Kidney (tissue), 14 donors: ENCODE data around the gene NBL1. TPM values are rescaled to one million over a fixed set of nuclear protein-coding genes. Genes with fewer than 3 reads are reported as not detected.
A peak's percentile ranks its signal among the peaks of the same experiment; 100 is the strongest.

ENCODE experiments used
- DNase-seq, 5 donors: peaks; one replicate each; pipeline ENCODE4 v3.0.0-alpha.2; 2013 to 2020
- FAIRE-seq: peaks from 2 replicates; lab custom pipeline; 2012; peaks lifted over from hg19 to GRCh38; lab: Jason Lieb, UNC
- H3K27ac ChIP-seq, 2 donors: one replicate each; pipeline ENCODE4 v1.7.0; 2013; ENCODE audit warnings: low read depth in 2 of 2, low read length in 2 of 2, inconsistent platforms in 1 of 2
- H3K27me3 ChIP-seq: one replicate; pipeline ENCODE4 v1.7.1; 2013; ENCODE audit warnings: low read length, inconsistent platforms; ENCODE audit not compliant: control insufficient read depth, insufficient read depth
- H3K36me3 ChIP-seq, 3 donors: one replicate each; pipeline versions ENCODE4 v1.7.0 to v1.7.1; 2013; ENCODE audit warnings: low read length in 3 of 3, control low read depth in 1 of 3, inconsistent platforms in 1 of 3; ENCODE audit not compliant: insufficient read depth in 3 of 3, control insufficient read depth in 2 of 3
- H3K4me1 ChIP-seq, 3 donors: one replicate each; pipeline versions ENCODE4 v1.7.0 to v1.7.1; 2013; ENCODE audit warnings: low read length in 3 of 3, inconsistent platforms in 1 of 3, low read depth in 1 of 3; ENCODE audit not compliant: control insufficient read depth in 2 of 3, insufficient read depth in 2 of 3
- H3K4me3 ChIP-seq, 3 donors: one replicate each; pipeline versions ENCODE4 v1.7.0 to v1.8.1; 2013; ENCODE audit warnings: low read length in 3 of 3, control low read depth in 1 of 3, inconsistent platforms in 1 of 3
- H3K9ac ChIP-seq, 3 donors: one replicate each; pipeline versions ENCODE4 v1.7.0 to v1.7.1; 2013; ENCODE audit warnings: low read length in 3 of 3, control low read depth in 1 of 3, inconsistent platforms in 1 of 3
- H3K9me3 ChIP-seq, 3 donors: one replicate each; pipeline versions ENCODE4 v1.7.0 to v1.7.1; 2013; ENCODE audit warnings: low read length in 3 of 3, control low read depth in 1 of 3, inconsistent platforms in 1 of 3; ENCODE audit not compliant: control insufficient read depth in 2 of 3, insufficient read depth in 1 of 3
- CTCF ChIP-seq: IDR thresholded peaks from 3 replicates; pipeline ENCODE4 v1.5.1; 2012; ENCODE audit warnings: mild to moderate bottlenecking, moderate library complexity, borderline replicate concordance; ENCODE audit not compliant: insufficient read depth; ENCODE audit errors: extremely low read depth
- intact Hi-C: fragments of 100-400 bp; cut with DNase I; formaldehyde crosslinking; loops from one replicate; pipeline ENCODE4 v1.11.1; 2022
- polyA plus RNA-seq: library from polyadenylated mRNA; stranded (reverse); fragments of 350-450 nt; fragmentation: Illumina TruSeq; extraction: RNeasy Lipid Tissue Mini Kit (QIAGEN cat#74804); gene quantifications from one replicate; pipeline ENCODE4 v1.2.3, GENCODE V29; 2014; ENCODE audit warnings: low read depth, low replicate concordance; ENCODE audit not compliant: insufficient read depth
- total RNA-seq: library from RNA; stranded (reverse); fragmentation: NEBNext Ultra II Directional; extraction: Animal tissue kit (Norgen Biotek cat#: 25700); gene quantifications from one replicate; pipeline ENCODE4 v1.2.1, GENCODE V29; 2021
- donor health status: control.
- donor health status: control.
- donor health status: control.
- donor health status: control.
- donor health status: control.
- donor health status: DM: yes; HTN: yes; CAD: no.
- donor health status: Normal renal cell carcinoma (clear cell type).

Gene NBL1
- total and polyA plus RNA-seq, 2 donors from 2014 or later, result 47.4 to 141 TPM

- Histone ChIP-seq H3K27me3 (no peaks in the 10 kb centered on the region), H3K4me1 (no peaks in the 10 kb centered on the region), H3K4me3 (no peak overlapping the region), H3K27ac (no peak overlapping the region), H3K36me3 (no peaks in the 10 kb centered on the region), H3K9me3 (no peaks in the 10 kb centered on the region), H3K9ac (no peak overlapping the region)
- intact Hi-C loops, result no loop called here
- DNase-seq (no peak), FAIRE-seq (no peak)
- no peak for TF ChIP-seq CTCF
Measured at GRCh38 chr1:19675797-19676196, 31.7 kb downstream of the NBL1 start.

GRCh38 chr1:19676438-19676922 lies 32.4 kb downstream of the NBL1 start:
- Histone ChIP-seq H3K4me1 (no peaks in the 10 kb centered on the region), H3K4me3 (no peak overlapping the region), H3K36me3 (no peaks in the 10 kb centered on the region), H3K27me3 (no peaks in the 10 kb centered on the region), H3K27ac (no peak overlapping the region), H3K9ac (no peak overlapping the region), H3K9me3 (no peaks in the 10 kb centered on the region)
- TF ChIP-seq CTCF, result no peak
- intact Hi-C loops, result no loop called here
- no peak for FAIRE-seq
- peak in 4 of 5 donors; percentile 68 to 91 (median 84) for DNase-seq

DNA sequence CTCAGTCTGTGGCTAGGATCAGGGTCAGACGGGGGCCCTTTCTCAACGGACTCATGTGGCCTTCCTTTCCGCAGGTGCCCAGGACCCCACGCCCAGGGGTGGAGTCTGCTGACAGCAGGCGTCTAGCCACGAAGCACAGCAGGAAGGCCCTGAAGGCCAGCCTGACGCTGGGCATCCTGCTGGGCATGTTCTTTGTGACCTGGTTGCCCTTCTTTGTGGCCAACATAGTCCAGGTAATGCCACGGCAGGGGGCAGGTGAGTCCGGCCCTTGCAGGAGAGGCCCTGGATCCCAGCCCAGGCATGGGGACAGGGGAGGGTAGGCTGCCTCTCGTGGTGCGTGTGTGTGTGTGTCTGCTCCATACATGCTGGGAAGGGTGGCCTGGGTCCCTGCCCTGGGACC lies 34.4 kb downstream of the NBL1 start:
- H3K9me3 ChIP-seq, result no peaks in the 10 kb centered on the region
- no peak overlapping the region for H3K9ac ChIP-seq
- no peaks in the 10 kb centered on the region for H3K27me3 ChIP-seq
- FAIRE-seq (no peak), DNase-seq (no peak)
- intact Hi-C loops, result no loop called here
- H3K27ac ChIP-seq, result no peak overlapping the region
- H3K4me3 ChIP-seq, result no peak overlapping the region
- no peak for TF ChIP-seq CTCF
- no peaks in the 10 kb centered on the region for H3K4me1 ChIP-seq
- no peaks in the 10 kb centered on the region for H3K36me3 ChIP-seq

- no peak for TF ChIP-seq CTCF
- no peaks in the 10 kb centered on the region for H3K27me3 ChIP-seq
- intact Hi-C loops, result no loop called here
- H3K9me3 ChIP-seq, result no peaks in the 10 kb centered on the region
- FAIRE-seq, result no peak
- no peak overlapping the region for H3K9ac ChIP-seq
- H3K27ac ChIP-seq, result no peak overlapping the region
- H3K4me1 ChIP-seq, result no peaks in the 10 kb centered on the region
- H3K4me3 ChIP-seq, result no peak overlapping the region
- no peak for DNase-seq
- H3K36me3 ChIP-seq, result no peaks in the 10 kb centered on the region
Measured at GRCh38 chr1:19678931-19679453, 34.9 kb downstream of the NBL1 start.
